PFSK-1 (cell line): ENCODE data around the gene ACY1.

Experiments
- FOXP2 ChIP-seq: optimal IDR thresholded peaks from 2 replicates; pipeline ENCODE3; 2011; ENCODE audit warnings: borderline replicate concordance, control low read depth, inconsistent platforms; ENCODE audit not compliant: insufficient read depth; ENCODE audit errors: extremely low read length, extremely low read depth
- POLR2AphosphoS5 ChIP-seq: IDR thresholded peaks from 2 replicates; pipeline ENCODE4 v1.6.1; 2012; ENCODE audit warnings: low read depth, mild to moderate bottlenecking, control low read depth, low read length, moderate library complexity
- REST ChIP-seq, 2 experiments: IDR thresholded peaks; 2 replicates each; pipeline versions ENCODE4 v1.6.1 to v1.8.0; 2011 to 2012; ENCODE audit warnings: low read depth in 2 of 2, low read length in 2 of 2, control low read depth in 1 of 2, inconsistent platforms in 1 of 2, mild to moderate bottlenecking in 1 of 2, moderate library complexity in 1 of 2; ENCODE audit not compliant: insufficient read depth in 1 of 2
- TAF1 ChIP-seq: IDR thresholded peaks from 2 replicates; pipeline ENCODE4 v1.6.1; 2012; ENCODE audit warnings: low read length, control low read depth, borderline replicate concordance; ENCODE audit not compliant: insufficient read depth

GRCh38 chr3:52032702-52033408 lies 49.5 kb downstream of the ACY1 start:
- no peak for TF ChIP-seq POLR2AphosphoS5
- no peak for TF ChIP-seq FOXP2
- no peak for TF ChIP-seq TAF1
- no peak for TF ChIP-seq REST (IDR thresholded peaks at IDR 0.05; ENCODE audit: insufficient read depth in 1 of 2, low read depth in 2 of 2, low read length in 2 of 2)
